GM18498 (cell line): ENCODE results near the gene ANKRD23.

Source experiments
- ATAC-seq: cut with Tn5 transposase; IDR thresholded peaks from one replicate; pipeline ENCODE4 v1.9.1; 2021; ENCODE audit warnings: mild to moderate bottlenecking, moderate library complexity; ENCODE audit not compliant: unreplicated experiment

Gene ANKRD23

GRCh38 chr2:96877631-96878092, 33.8 kb upstream of the ANKRD23 start:
- no peak for ATAC-seq

- ATAC-seq = no peak
Measured at GRCh38 chr2:96877042-96877451, 33.2 kb upstream of the ANKRD23 start.

- ATAC-seq = no peak
Measured at GRCh38 chr2:96876269-96877041, 32.6 kb upstream of the ANKRD23 start.

- ATAC-seq = no peak
Measured at GRCh38 chr2:96875498-96876268, 31.9 kb upstream of the ANKRD23 start.

GRCh38 chr2:96874198-96874831, 30.5 kb upstream of the ANKRD23 start:
- peak; percentile 67 for ATAC-seq

GRCh38 chr2:96873651-96874096, 29.9 kb upstream of the ANKRD23 start:
- no peak for ATAC-seq

- no peak for ATAC-seq
Measured at GRCh38 chr2:96872591-96873349, 28.9 kb upstream of the ANKRD23 start.

GRCh38 chr2:96870626-96871255, 26.9 kb upstream of the ANKRD23 start:
- ATAC-seq = no peak

- no peak for ATAC-seq
Measured at GRCh38 chr2:96869822-96870625, 26.2 kb upstream of the ANKRD23 start, which contains the start of gene SEMA4C. Gene SEMA4C, minus strand, starts transcription at chr2:96870080. Its CDS starts 2,194 bp downstream, at chr2:96867886.

GRCh38 chr2:96869281-96869821, 25.5 kb upstream of the ANKRD23 start:
- ATAC-seq = no peak

GRCh38 chr2:96868555-96869280, 24.9 kb upstream of the ANKRD23 start:
- ATAC-seq = peak; percentile 53

GRCh38 chr2:96867756-96868554, 24.1 kb upstream of the ANKRD23 start:
- ATAC-seq = peak; percentile 16

- no peak for ATAC-seq
Measured at GRCh38 chr2:96866986-96867755, 23.4 kb upstream of the ANKRD23 start.

- ATAC-seq = no peak
Measured at GRCh38 chr2:96866586-96866985, 22.8 kb upstream of the ANKRD23 start.

GRCh38 chr2:96866149-96866548, 22.3 kb upstream of the ANKRD23 start:
- no peak for ATAC-seq

GRCh38 chr2:96865654-96866053, 21.8 kb upstream of the ANKRD23 start:
- no peak for ATAC-seq
